Stomach (tissue), 4 donors: Measurements from ENCODE around the gene UGGT2.

Experiments used
- CTCF ChIP-seq, 7 experiments: fragments of 450-650 bp in 4 of 7; fragments of 200-600 bp in 3 of 7; sonication (generic) in 3 of 7; IDR thresholded peaks; one replicate each; pipeline ENCODE4 v1.5.1; 2016 to 2019; ENCODE audit warnings: antibody characterized with exemption in 7 of 7, control low read depth in 2 of 7, mild to moderate bottlenecking in 1 of 7
- EP300 ChIP-seq: sonication (generic); formaldehyde crosslinking; IDR thresholded peaks from one replicate; pipeline ENCODE4 v1.6.1; 2017; ENCODE audit warnings: antibody characterized with exemption

DNA sequence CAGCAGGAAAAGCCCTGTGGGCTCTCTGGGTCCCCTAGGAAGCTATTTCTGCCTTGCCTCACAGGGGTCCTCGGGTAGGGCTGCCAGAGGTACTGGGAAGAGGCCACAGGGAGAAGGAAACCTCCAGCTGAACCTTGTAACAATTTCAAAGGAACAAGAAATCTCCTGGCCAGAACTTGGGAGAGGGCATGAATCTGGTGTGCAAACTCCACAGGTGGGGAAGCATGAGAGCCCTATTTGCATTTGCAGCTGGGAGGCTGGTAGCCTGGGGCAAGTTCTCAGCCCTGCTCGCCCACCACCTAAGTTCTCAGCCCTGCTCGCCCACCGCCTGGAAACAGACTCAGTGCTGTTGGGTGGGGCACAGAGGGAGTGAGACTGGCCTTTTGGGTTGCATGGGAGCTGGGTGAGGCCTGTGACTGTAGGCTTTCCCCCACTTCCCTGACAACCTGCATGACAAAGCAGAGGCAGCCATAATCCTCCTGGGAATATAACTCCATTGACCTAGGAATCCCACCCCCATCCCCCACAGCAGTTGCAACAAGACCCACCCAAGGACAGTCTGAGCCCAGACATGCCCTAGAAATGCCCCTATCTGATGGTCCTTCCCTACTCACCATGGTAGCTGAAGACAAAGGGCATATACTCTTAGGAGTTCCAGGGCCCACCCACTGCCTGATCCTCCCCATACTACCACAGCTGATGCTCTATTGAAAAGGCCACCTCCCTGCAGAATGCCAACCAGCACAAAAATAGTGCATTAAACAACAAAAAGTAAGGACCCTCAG lies 11.7 kb downstream of the UGGT2 start:
- no peak for TF ChIP-seq CTCF (IDR thresholded peaks at IDR 0.05)
- TF ChIP-seq EP300, result no peak
